Spleen (tissue), 11 donors: ENCODE data around the gene DCDC1. TPM values are rescaled to one million over a fixed set of nuclear protein-coding genes. Genes with fewer than 3 reads are reported as not detected.

Experiments used
- DNase-seq: peaks from one replicate; pipeline ENCODE4 v3.0.0-alpha.2; 2020
- H3K27ac ChIP-seq, 8 donors: fragments of 200-600 bp; sonication (generic) in 7 of 8; 1 replicate in 4 of 8; 2 replicates in 4 of 8; pipeline versions ENCODE4 v1.5.0 to v1.8.0; 2016 to 2021; ENCODE audit warnings: inconsistent platforms in 4 of 8, mild to moderate bottlenecking in 4 of 8, moderate library complexity in 1 of 8
- H3K27me3 ChIP-seq, 7 donors: fragments of 200-600 bp; sonication (generic) in 6 of 7; replicated peaks in 1 of 7; 1 replicate in 4 of 7; 2 replicates in 3 of 7; pipeline versions ENCODE4 v1.5.0 to v1.8.0; 2016 to 2021; ENCODE audit warnings: inconsistent platforms in 3 of 7, mild to moderate bottlenecking in 1 of 7
- H3K36me3 ChIP-seq, 6 donors: fragments of 200-600 bp; sonication (generic) in 5 of 6; 1 replicate in 4 of 6; 2 replicates in 2 of 6; pipeline versions ENCODE4 v1.5.0 to v1.8.0; 2016 to 2021; ENCODE audit warnings: inconsistent platforms in 2 of 6
- H3K4me1 ChIP-seq, 6 donors: fragments of 200-600 bp; sonication (generic) in 5 of 6; 1 replicate in 3 of 6; 2 replicates in 3 of 6; pipeline versions ENCODE4 v1.5.0 to v1.8.0; 2016 to 2021; ENCODE audit warnings: inconsistent platforms in 3 of 6
- H3K4me3 ChIP-seq, 8 donors: fragments of 200-600 bp; sonication (generic) in 7 of 8; 1 replicate in 4 of 8; 2 replicates in 4 of 8; pipeline versions ENCODE4 v1.5.0 to v1.8.0; 2016 to 2021; ENCODE audit warnings: inconsistent platforms in 4 of 8, mild to moderate bottlenecking in 4 of 8, moderate library complexity in 2 of 8
- H3K9me3 ChIP-seq, 8 donors: fragments of 200-600 bp; sonication (generic) in 7 of 8; 1 replicate in 4 of 8; 2 replicates in 4 of 8; pipeline versions ENCODE4 v1.5.0 to v1.8.0; 2016 to 2021; ENCODE audit warnings: inconsistent platforms in 4 of 8
- CTCF ChIP-seq, 11 experiments: fragments of 200-600 bp in 7 of 11; fragments of 450-650 bp in 4 of 11; sonication (generic) in 4 of 11; IDR thresholded peaks in 8 of 11; conservative IDR thresholded peaks in 3 of 11; 1 replicate in 7 of 11; 2 replicates in 4 of 11; pipeline versions ENCODE4 v1.4.0 to v1.8.0; 2016 to 2021; ENCODE audit warnings: antibody characterized with exemption in 11 of 11, inconsistent platforms in 4 of 11, mild to moderate bottlenecking in 1 of 11
- POLR2A ChIP-seq, 3 donors: fragments of 450-650 bp; IDR thresholded peaks; one replicate each; pipeline ENCODE4 v1.5.1; 2017; ENCODE audit warnings: antibody characterized with exemption in 3 of 3, mild to moderate bottlenecking in 1 of 3
- POLR2AphosphoS5 ChIP-seq, 3 donors: sonication (generic); formaldehyde crosslinking; IDR thresholded peaks; one replicate each; pipeline ENCODE4 v1.5.1; 2017; ENCODE audit warnings: antibody characterized with exemption in 3 of 3
- WGBS, 5 donors: extraction: QIAGEN DNeasy Blood & Tissue Kit in 3 of 5; methylation state at CpG; one replicate each; pipeline versions ENCODE4 v1.1.5 to v1.1.7; 2013 to 2018; 5-methylcytosine and 5-hydroxymethylcytosine counted together
- intact Hi-C: fragments of 100-400 bp; cut with DNase I; formaldehyde crosslinking; loops from one replicate; pipeline ENCODE4 v1.15.0; 2023; ENCODE audit warnings: low total_unique reads
- polyA plus RNA-seq, 3 donors: library from polyadenylated mRNA; stranded (reverse); fragments of 200-250 nt; gene quantifications; one replicate each; pipeline ENCODE4 v1.2.1, GENCODE V29; 2013
- total RNA-seq, 7 donors: library from RNA; depleted of rRNA in 3 of 7; stranded (reverse); fragments of >200 nt in 3 of 7; fragmentation: NEBNext Ultra II Directional in 4 of 7; extraction: Animal tissue kit (Norgen Biotek cat#: 25700) in 4 of 7; gene quantifications; one replicate each; pipeline versions ENCODE4 v1.1.0 to v1.2.1, GENCODE V29; 2016 to 2021
- donor health status: healthy with polysubstance abuse.
- donor health status: DM: no; HTN: no; CAD: no; lungs with moderate emphysema.
- donor health status: DM: no; HTN: no; CAD: no.
- donor health status: Bipolar disorder and iron deficiency.
- donor health status: healthy.
- donor health status: DM: no; HTN: no; CAD: no.
- donor health status: DM: yes; HTN: yes; CAD: no.

Gene DCDC1
- total and polyA plus RNA-seq, 10 donors, result 0.03 to 0.88 (median 0.25) TPM; not detected in 6

- intact Hi-C loops, result no loop called here
- Histone ChIP-seq H3K4me1 (no peaks in the 10 kb centered on the region), H3K27me3 (no peaks in the 10 kb centered on the region), H3K4me3 (no peak overlapping the region), H3K9me3 (no peaks in the 10 kb centered on the region), H3K36me3 (no peaks in the 10 kb centered on the region), H3K27ac (no peak overlapping the region)
- TF ChIP-seq POLR2AphosphoS5 (IDR thresholded peaks at IDR 0.05) (no peak), POLR2A (IDR thresholded peaks at IDR 0.05) (no peak), CTCF (IDR thresholded peaks at IDR 0.05 in 8 of 11, conservative IDR thresholded peaks at IDR 0.05 in 3 of 11) (no peak)
- 49 to 75% (median 65%) methylated on average over 8 of the region's 8 CpGs for WGBS, 5 donors
- no peak for DNase-seq
These were observed 131.4 kb downstream of the DCDC1 start for GRCh38 chr11:31237819-31238760.

GRCh38 chr11:31236143-31236542 lies 133.4 kb downstream of the DCDC1 start:
- Histone ChIP-seq H3K27me3 (no peaks in the 10 kb centered on the region), H3K4me1 (no peaks in the 10 kb centered on the region), H3K27ac (no peak overlapping the region), H3K9me3 (no peaks in the 10 kb centered on the region), H3K4me3 (no peak overlapping the region), H3K36me3 (no peaks in the 10 kb centered on the region)
- TF ChIP-seq POLR2AphosphoS5 (IDR thresholded peaks at IDR 0.05), result no peak
- no peak for TF ChIP-seq POLR2A (IDR thresholded peaks at IDR 0.05)
- no peak for TF ChIP-seq CTCF (IDR thresholded peaks at IDR 0.05 in 8 of 11, conservative IDR thresholded peaks at IDR 0.05 in 3 of 11)
- 0 to 7% (median 4%) methylated on average over 1 of the region's 1 CpG for WGBS, 5 donors
- no peak for DNase-seq
- intact Hi-C loops, result no loop called here

GRCh38 chr11:31233425-31233824 lies 136.1 kb downstream of the DCDC1 start:
- Histone ChIP-seq H3K27me3 (no peaks in the 10 kb centered on the region), H3K4me1 (no peaks in the 10 kb centered on the region), H3K9me3 (no peaks in the 10 kb centered on the region), H3K36me3 (no peaks in the 10 kb centered on the region), H3K27ac (no peak overlapping the region), H3K4me3 (no peak overlapping the region)
- intact Hi-C loops, result no loop called here
- TF ChIP-seq POLR2AphosphoS5 (IDR thresholded peaks at IDR 0.05), result no peak
- TF ChIP-seq POLR2A (IDR thresholded peaks at IDR 0.05), result no peak
- no peak for TF ChIP-seq CTCF (IDR thresholded peaks at IDR 0.05 in 8 of 11, conservative IDR thresholded peaks at IDR 0.05 in 3 of 11)
- no peak for DNase-seq

GRCh38 chr11:31231601-31232000 lies 137.9 kb downstream of the DCDC1 start:
- Histone ChIP-seq H3K27me3 (no peaks in the 10 kb centered on the region), H3K4me3 (no peak overlapping the region), H3K36me3 (no peaks in the 10 kb centered on the region), H3K27ac (no peak overlapping the region), H3K4me1 (no peaks in the 10 kb centered on the region), H3K9me3 (no peaks in the 10 kb centered on the region)
- WGBS, 5 donors, result 81 to 94% (median 88%) methylated on average over 1 of the region's 1 CpG
- DNase-seq, result no peak
- intact Hi-C loops, result no loop called here
- TF ChIP-seq POLR2A (IDR thresholded peaks at IDR 0.05) (no peak), CTCF (IDR thresholded peaks at IDR 0.05 in 8 of 11, conservative IDR thresholded peaks at IDR 0.05 in 3 of 11) (no peak), POLR2AphosphoS5 (IDR thresholded peaks at IDR 0.05) (no peak)
